K562 (cell line): ENCODE data around the gene USP50. TPM values are rescaled to one million over a fixed set of nuclear protein-coding genes. Genes with fewer than 3 reads are reported as not detected.
A peak's percentile ranks its signal among the peaks of the same experiment; 100 is the strongest.

ENCODE experiments used
- CREM ChIP-seq: IDR thresholded peaks from 2 replicates; pipeline ENCODE4 v1.6.1; 2014; ENCODE audit warnings: antibody characterized with exemption, low read depth
- CTCF ChIP-seq, 3 experiments: IDR thresholded peaks in 2 of 3; conservative IDR thresholded peaks in 1 of 3; 2 replicates each; pipeline ENCODE4 v1.5.1; 2011 to 2012; ENCODE audit warnings: low read length in 3 of 3, mild to moderate bottlenecking in 3 of 3, control low read depth in 2 of 3, improper control_type of control experiment in 1 of 3, inconsistent platforms in 1 of 3, low read depth in 1 of 3, mixed read lengths in 1 of 3, moderate library complexity in 1 of 3; ENCODE audit not compliant: insufficient read depth in 2 of 3
- CUX1 ChIP-seq: fragments of 200-800 bp; sonication (Bioruptor generic); IDR thresholded peaks from 2 replicates; pipeline ENCODE4 v1.6.1; 2016; ENCODE audit warnings: missing genetic modification characterization, missing compliant biosample characterization
- FOXJ3 ChIP-seq: sonication (generic); formaldehyde crosslinking; IDR thresholded peaks from 2 replicates; pipeline ENCODE4 v1.4.0; 2020; ENCODE audit warnings: mild to moderate bottlenecking, missing genetic modification reagents
- IRF2 ChIP-seq: sonication (generic); formaldehyde crosslinking; IDR thresholded peaks from 2 replicates; pipeline ENCODE4 v1.8.1; 2022; ENCODE audit warnings: mild to moderate bottlenecking, missing genetic modification reagents
- KDM1A ChIP-seq, 2 experiments: fragments of 450-650 bp; IDR thresholded peaks; 2 replicates each; pipeline ENCODE4 v1.6.1; 2016; ENCODE audit warnings: mild to moderate bottlenecking in 2 of 2
- MAFF ChIP-seq: IDR thresholded peaks from 2 replicates; pipeline ENCODE4 v1.6.1; 2012; ENCODE audit warnings: low read length, improper control_type of control experiment
- MEIS2 ChIP-seq: fragments of 450-650 bp; IDR thresholded peaks from 2 replicates; pipeline ENCODE4 v1.6.1; 2014; ENCODE audit warnings: mild to moderate bottlenecking; ENCODE audit not compliant: partially characterized antibody
- NCOA2 ChIP-seq, 2 experiments: fragments of 450-650 bp; IDR thresholded peaks; 2 replicates each; pipeline ENCODE4 v1.6.1; 2018; ENCODE audit warnings: mild to moderate bottlenecking in 2 of 2, moderate library complexity in 1 of 2; ENCODE audit not compliant: partially characterized antibody in 2 of 2
- NFIC ChIP-seq: fragments of 450-650 bp; IDR thresholded peaks from 2 replicates; pipeline ENCODE4 v1.6.1; 2017; ENCODE audit warnings: mild to moderate bottlenecking, inconsistent platforms
- POLR2H ChIP-seq: IDR thresholded peaks from 2 replicates; pipeline ENCODE4 v1.6.1; 2016; ENCODE audit warnings: missing genetic modification characterization, low read depth, mild to moderate bottlenecking, control low read depth, missing compliant biosample characterization, moderate library complexity
- RBM15 ChIP-seq: fragments of 200-400 bp; formaldehyde crosslinking; IDR thresholded peaks from 2 replicates; pipeline ENCODE4 v1.6.1; 2018; ENCODE audit warnings: mild to moderate bottlenecking, low read length, moderate library complexity; ENCODE audit not compliant: insufficient read depth
- TEAD2 ChIP-seq: fragments of 450-650 bp; IDR thresholded peaks from 2 replicates; pipeline ENCODE4 v1.6.1; 2016; ENCODE audit warnings: missing genetic modification characterization, control low read depth, missing compliant biosample characterization
- ZNF41 ChIP-seq: fragments of 250-450 bp; sonication (Bioruptor Pico); conservative IDR thresholded peaks from 2 replicates; pipeline ENCODE4 v1.4.0; 2020; ENCODE audit warnings: mild to moderate bottlenecking
- ZNF609 ChIP-seq: sonication (generic); formaldehyde crosslinking; IDR thresholded peaks from 2 replicates; pipeline ENCODE4 v1.8.1; 2023; ENCODE audit warnings: missing genetic modification reagents, mild to moderate bottlenecking, borderline replicate concordance
- polyA plus RNA-seq, 8 experiments: library from polyadenylated mRNA; depleted of rRNA in 4 of 8; stranded (reverse) in 5 of 8; unstranded in 3 of 8; fragments of >200 nt; fragmentation: Nextera tagmentation in 2 of 8; fragmentation: Illumina TruSeq in 1 of 8; extraction: Ambion mirVana in 2 of 8; extraction: Trizol in 1 of 8; gene quantifications; 2 replicates each; pipeline versions ENCODE4 v1.2.1 to v1.2.3, GENCODE V29; 2011 to 2014; ENCODE audit warnings: inconsistent platforms in 1 of 8, missing spikeins in 1 of 8
- total RNA-seq, 7 experiments: library from RNA; depleted of rRNA in 6 of 7; stranded (reverse); fragments of >200 nt in 6 of 7; fragmentation: Illumina TruSeq in 2 of 7; extraction: Trizol in 2 of 7; gene quantifications; 2 replicates each; pipeline versions ENCODE4 v1.2.1 to v1.2.3, GENCODE V29; 2011 to 2021; ENCODE audit warnings: low replicate concordance in 1 of 7
- TF ChIP-seq, protein P1 (sequence below), 2 experiments: fragments of 450-650 bp; IDR thresholded peaks; 2 replicates each; pipeline ENCODE4 v1.6.1; 2016

USP50 gene
- total and polyA plus RNA-seq, 9 of the 15 experiments (the other 6 are each of a cell fraction or from before 2014, with no cell fraction given) = not detected

DNA sequence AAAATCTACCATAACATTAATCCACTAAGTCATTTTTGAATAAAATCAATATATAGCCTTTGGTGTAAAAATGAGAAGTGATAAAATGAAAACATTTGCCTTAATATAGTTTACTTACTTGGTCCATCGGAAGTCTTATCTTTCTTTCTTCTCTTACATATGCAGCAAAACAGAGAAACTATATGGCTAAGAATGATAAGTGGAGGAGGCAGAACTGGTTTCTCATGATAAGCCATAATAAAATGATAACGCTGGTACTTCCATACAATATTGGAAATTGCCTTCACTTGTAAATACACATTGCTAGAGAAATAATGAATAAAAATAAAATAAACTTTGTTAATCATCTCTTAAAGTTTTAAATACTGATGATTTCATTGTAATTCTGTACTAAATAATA is 47.8 kb upstream of the USP50 start (continued):
- TF ChIP-seq ZNF609 (CRISPR knock-in tag) (no peak), ZNF41 (no peak), IRF2 (CRISPR knock-in tag) (no peak), POLR2H (tag) (peak; percentile 42; the same call in 1 of the 2 replicates), CUX1 (CRISPR knock-in tag) (no peak), KDM1A (IDR thresholded peaks at IDR 0.05) (peak in 1 of 2 experiments; percentile 40; a peak in 1 of 4 replicates), MAFF (no peak), RBM15 (no peak), NFIC (peak; percentile 77), MEIS2 (no peak), NCOA2 (IDR thresholded peaks at IDR 0.05; ENCODE audit: partially characterized antibody in 2 of 2) (peak; percentile 39 to 58), CREM (no peak), CTCF (IDR thresholded peaks at IDR 0.05 in 2 of 3, conservative IDR thresholded peaks at IDR 0.05 in 1 of 3; ENCODE audit: insufficient read depth in 2 of 3, low read depth in 1 of 3, low read length in 3 of 3) (no peak), TEAD2 (tag) (no peak), FOXJ3 (CRISPR knock-in tag) (no peak)
- TF ChIP-seq, protein P1, sequence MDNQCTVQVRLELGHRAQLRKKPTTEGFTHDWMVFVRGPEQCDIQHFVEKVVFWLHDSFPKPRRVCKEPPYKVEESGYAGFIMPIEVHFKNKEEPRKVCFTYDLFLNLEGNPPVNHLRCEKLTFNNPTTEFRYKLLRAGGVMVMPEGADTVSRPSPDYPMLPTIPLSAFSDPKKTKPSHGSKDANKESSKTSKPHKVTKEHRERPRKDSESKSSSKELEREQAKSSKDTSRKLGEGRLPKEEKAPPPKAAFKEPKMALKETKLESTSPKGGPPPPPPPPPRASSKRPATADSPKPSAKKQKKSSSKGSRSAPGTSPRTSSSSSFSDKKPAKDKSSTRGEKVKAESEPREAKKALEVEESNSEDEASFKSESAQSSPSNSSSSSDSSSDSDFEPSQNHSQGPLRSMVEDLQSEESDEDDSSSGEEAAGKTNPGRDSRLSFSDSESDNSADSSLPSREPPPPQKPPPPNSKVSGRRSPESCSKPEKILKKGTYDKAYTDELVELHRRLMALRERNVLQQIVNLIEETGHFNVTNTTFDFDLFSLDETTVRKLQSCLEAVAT (IDR thresholded peaks at IDR 0.05) = no peak
